ENCODE measurements around the gene GNAQ. TPM values are rescaled to one million over a fixed set of nuclear protein-coding genes. Genes with fewer than 3 reads are reported as not detected.

The GNAQ gene
- total RNA-seq, 1 donor from 2014 or later = 46.7 TPM

GRCh38 chr9:78047106-78047505 is 15.5 kb upstream of the GNAQ start:
- Mint-ChIP-seq H3K27ac (no peak overlapping the region), H3K27me3 (peaks cover 30% of the 10 kb centered on the region), H3K4me1 (ENCODE audit: unreplicated experiment) (no peaks in the 10 kb centered on the region), H3K4me3 (no peak overlapping the region), H3K36me3 (no peaks in the 10 kb centered on the region), H3K9me3 (peaks cover 10% of the 10 kb centered on the region)
- DNase-seq (ENCODE audit: extremely low spot score, unreplicated experiment) = no peak
- no peak for TF ChIP-seq CTCF (conservative IDR thresholded peaks at IDR 0.05)

- Mint-ChIP-seq H3K27ac (no peak overlapping the region), H3K9me3 (peaks cover 10% of the 10 kb centered on the region), H3K4me3 (no peak overlapping the region), H3K4me1 (ENCODE audit: unreplicated experiment) (peaks cover 2% of the 10 kb centered on the region), H3K36me3 (no peaks in the 10 kb centered on the region), H3K27me3 (peaks cover 27% of the 10 kb centered on the region)
- DNase-seq (ENCODE audit: extremely low spot score, unreplicated experiment) = no peak
- TF ChIP-seq CTCF (conservative IDR thresholded peaks at IDR 0.05) = no peak
Observed at GRCh38 chr9:78046112-78046511, 14.5 kb upstream of the GNAQ start.

- Mint-ChIP-seq H3K36me3 (no peaks in the 10 kb centered on the region), H3K9me3 (peaks cover 10% of the 10 kb centered on the region), H3K4me1 (ENCODE audit: unreplicated experiment) (peaks cover 7% of the 10 kb centered on the region), H3K4me3 (no peak overlapping the region), H3K27me3 (peaks cover 21% of the 10 kb centered on the region), H3K27ac (no peak overlapping the region)
- no peak for TF ChIP-seq CTCF (conservative IDR thresholded peaks at IDR 0.05)
- no peak for DNase-seq (ENCODE audit: extremely low spot score, unreplicated experiment)
Observed at GRCh38 chr9:78044886-78045285, 13.3 kb upstream of the GNAQ start.

GRCh38 chr9:78044189-78044588 is 12.6 kb upstream of the GNAQ start:
- peaks cover 10% of the 10 kb centered on the region for H3K9me3 Mint-ChIP-seq
- no peak overlapping the region for H3K27ac Mint-ChIP-seq
- TF ChIP-seq CTCF (conservative IDR thresholded peaks at IDR 0.05) = no peak
- no peak for DNase-seq (ENCODE audit: extremely low spot score, unreplicated experiment)
- H3K36me3 Mint-ChIP-seq = no peaks in the 10 kb centered on the region
- no peak overlapping the region for H3K4me3 Mint-ChIP-seq
- peaks cover 14% of the 10 kb centered on the region for H3K27me3 Mint-ChIP-seq
- H3K4me1 Mint-ChIP-seq (ENCODE audit: unreplicated experiment) = peaks cover 13% of the 10 kb centered on the region

GRCh38 chr9:78041971-78042370 is 10.4 kb upstream of the GNAQ start:
- DNase-seq (ENCODE audit: extremely low spot score, unreplicated experiment) = no peak
- H3K4me3 Mint-ChIP-seq = no peak overlapping the region
- H3K27me3 Mint-ChIP-seq = peaks cover 8% of the 10 kb centered on the region
- H3K4me1 Mint-ChIP-seq (ENCODE audit: unreplicated experiment) = peaks cover 22% of the 10 kb centered on the region
- no peaks in the 10 kb centered on the region for H3K36me3 Mint-ChIP-seq
- no peak overlapping the region for H3K27ac Mint-ChIP-seq
- peaks cover 10% of the 10 kb centered on the region for H3K9me3 Mint-ChIP-seq
- no peak for TF ChIP-seq CTCF (conservative IDR thresholded peaks at IDR 0.05)

GRCh38 chr9:78040726-78041125 is 9.1 kb upstream of the GNAQ start:
- no peaks in the 10 kb centered on the region for H3K36me3 Mint-ChIP-seq
- H3K27ac Mint-ChIP-seq = peak overlapping the region; percentile 68
- peaks cover 8% of the 10 kb centered on the region for H3K27me3 Mint-ChIP-seq
- peaks cover 22% of the 10 kb centered on the region for H3K4me1 Mint-ChIP-seq (ENCODE audit: unreplicated experiment)
- DNase-seq (ENCODE audit: extremely low spot score, unreplicated experiment) = no peak
- H3K4me3 Mint-ChIP-seq = peak overlapping the region; percentile 31
- no peak for TF ChIP-seq CTCF (conservative IDR thresholded peaks at IDR 0.05)
- H3K9me3 Mint-ChIP-seq = peaks cover 10% of the 10 kb centered on the region

Measured in type B pancreatic cell (in vitro differentiated cells).